Activated CD8-positive, alpha-beta memory T cell treated with anti-CD3 and anti-CD28 coated beads, Interleukin-2, amount 50 U/mL, for 48 hours (primary cell): Measurements from ENCODE around the gene SOX13.

Experiments used
- DNase-seq: peaks from one replicate; pipeline ENCODE4 v3.0.0-alpha.2; 2020

SOX13 gene

DNA sequence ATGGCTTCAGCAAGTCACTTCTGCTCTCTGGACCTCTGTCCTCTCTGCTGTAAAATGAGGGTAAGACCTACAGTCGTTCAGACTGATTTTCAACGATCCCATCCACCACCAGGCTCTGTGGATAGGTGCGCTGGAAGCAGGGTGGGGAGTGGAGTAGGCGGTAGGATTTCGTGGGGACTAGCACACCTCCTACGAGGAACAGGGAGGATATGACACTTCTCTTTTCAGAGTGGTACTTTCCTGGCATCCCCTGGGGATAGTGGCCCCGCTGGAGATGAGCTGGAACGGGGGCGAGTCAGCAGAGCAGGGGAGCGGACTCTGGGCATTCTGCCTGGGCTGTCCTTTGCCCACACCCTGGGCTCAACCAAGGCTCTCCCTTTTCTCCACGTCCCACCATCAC, 61.2 kb downstream of the SOX13 start:
- DNase-seq, result no peak

- DNase-seq, result no peak
These were observed 63.9 kb downstream of the SOX13 start for GRCh38 chr1:204136814-204137213.

GRCh38 chr1:204139088-204139487, 66.2 kb downstream of the SOX13 start:
- DNase-seq, result no peak

- DNase-seq, result no peak
These were observed 67.0 kb downstream of the SOX13 start for GRCh38 chr1:204139952-204140351.

- no peak for DNase-seq
These were observed 68.2 kb downstream of the SOX13 start for GRCh38 chr1:204141131-204141530.

GRCh38 chr1:204142032-204142974, 69.4 kb downstream of the SOX13 start:
- DNase-seq, result no peak

DNA sequence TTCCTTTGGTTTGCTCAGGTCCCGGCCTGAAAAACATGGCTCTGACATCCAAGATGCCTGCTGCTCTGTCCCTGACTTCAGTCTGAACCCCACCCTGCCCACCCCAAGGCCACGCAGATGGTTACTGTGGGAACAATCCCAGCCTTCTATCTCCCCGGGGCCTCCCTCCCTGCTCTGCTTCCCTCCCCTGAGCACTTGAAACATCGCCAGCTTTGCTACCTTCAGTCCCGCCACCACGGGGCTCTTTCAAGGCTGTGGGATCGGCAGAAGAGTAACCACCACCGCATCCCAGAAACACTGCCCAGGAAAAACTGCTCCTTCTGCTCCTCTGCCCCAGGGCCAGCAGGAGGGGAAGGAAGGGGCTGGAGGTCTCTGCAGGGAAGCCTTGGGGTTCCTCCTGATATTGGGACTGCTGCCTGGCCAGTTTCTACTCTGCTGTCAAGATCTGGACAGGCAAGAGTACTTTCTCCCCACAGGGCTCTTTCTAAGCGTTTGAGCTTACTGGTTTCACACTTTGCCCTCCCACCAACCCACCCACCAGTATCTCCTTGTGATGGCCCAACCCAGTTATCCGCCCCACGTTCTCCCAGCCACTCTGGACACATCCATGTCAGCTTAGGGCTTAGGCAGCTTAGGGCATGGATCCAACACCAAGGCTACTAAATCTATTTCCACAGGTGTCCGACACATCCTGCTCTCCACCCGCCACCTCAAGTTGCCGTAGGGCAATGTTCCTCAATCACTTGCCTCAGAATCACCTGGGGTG, 70.5 kb downstream of the SOX13 start:
- no peak for DNase-seq

DNA sequence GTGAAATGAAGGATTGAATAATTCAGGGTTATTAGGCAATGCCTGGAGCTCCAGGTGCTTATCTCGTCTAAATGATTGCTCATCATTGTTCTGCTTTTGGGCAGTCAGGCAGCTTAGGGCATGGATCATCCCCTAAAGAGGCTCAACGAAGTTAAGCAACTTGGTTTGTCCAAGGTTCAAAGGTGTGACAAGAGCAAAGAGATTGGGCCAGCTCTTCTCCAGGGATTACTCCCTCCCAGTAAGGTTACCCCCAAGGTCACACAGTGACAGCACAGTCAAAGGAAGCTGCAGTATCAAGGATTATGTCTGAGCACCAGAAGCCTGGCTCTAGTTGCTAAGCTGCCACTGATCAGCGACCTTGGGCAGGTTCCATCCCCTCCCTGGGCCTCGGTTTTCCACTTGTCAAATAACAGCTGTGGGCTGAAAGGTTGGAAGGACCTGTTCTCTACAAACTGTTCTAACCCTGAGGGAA, 72.2 kb downstream of the SOX13 start:
- DNase-seq, result no peak

DNA sequence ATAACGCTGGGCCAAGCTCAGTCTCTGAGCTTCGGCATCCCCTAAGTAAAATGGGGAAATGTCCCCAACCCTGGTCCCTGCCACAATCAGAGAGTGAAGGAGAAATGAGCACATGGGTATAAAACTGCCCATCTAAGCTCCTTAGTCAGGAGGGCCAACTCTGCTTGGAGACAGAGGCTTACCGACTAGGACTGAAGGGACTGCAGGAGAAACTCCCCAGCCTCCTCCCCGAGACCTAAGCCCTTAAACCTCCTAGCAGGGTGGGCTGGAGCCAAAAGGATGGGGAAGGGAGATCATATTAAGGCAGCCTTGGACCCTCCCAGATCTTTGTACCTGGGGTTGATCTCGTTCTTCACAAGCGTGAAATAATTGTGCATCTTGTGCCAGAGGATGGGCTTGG, 73.4 kb downstream of the SOX13 start:
- DNase-seq, result no peak

DNA sequence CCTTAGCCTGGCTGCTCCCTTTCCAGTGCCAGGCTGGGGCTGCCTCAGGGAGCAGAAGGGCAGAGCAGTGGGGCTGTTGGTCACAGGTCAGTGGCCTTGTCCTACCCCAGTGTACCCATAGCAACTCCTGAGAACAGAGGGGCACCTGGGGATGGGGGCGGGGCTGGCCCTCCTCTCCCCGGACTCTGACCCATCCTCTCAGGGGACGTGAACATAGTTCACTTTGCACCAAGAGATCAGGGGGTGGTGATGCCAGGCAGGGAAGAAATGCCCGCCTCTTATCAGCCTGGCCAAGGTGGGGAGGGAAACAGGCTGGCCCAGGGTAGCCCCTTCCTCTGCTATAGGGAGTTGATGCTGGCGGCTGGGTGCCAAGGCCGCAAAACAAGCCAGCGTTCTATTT, 74.0 kb downstream of the SOX13 start:
- no peak for DNase-seq

DNA sequence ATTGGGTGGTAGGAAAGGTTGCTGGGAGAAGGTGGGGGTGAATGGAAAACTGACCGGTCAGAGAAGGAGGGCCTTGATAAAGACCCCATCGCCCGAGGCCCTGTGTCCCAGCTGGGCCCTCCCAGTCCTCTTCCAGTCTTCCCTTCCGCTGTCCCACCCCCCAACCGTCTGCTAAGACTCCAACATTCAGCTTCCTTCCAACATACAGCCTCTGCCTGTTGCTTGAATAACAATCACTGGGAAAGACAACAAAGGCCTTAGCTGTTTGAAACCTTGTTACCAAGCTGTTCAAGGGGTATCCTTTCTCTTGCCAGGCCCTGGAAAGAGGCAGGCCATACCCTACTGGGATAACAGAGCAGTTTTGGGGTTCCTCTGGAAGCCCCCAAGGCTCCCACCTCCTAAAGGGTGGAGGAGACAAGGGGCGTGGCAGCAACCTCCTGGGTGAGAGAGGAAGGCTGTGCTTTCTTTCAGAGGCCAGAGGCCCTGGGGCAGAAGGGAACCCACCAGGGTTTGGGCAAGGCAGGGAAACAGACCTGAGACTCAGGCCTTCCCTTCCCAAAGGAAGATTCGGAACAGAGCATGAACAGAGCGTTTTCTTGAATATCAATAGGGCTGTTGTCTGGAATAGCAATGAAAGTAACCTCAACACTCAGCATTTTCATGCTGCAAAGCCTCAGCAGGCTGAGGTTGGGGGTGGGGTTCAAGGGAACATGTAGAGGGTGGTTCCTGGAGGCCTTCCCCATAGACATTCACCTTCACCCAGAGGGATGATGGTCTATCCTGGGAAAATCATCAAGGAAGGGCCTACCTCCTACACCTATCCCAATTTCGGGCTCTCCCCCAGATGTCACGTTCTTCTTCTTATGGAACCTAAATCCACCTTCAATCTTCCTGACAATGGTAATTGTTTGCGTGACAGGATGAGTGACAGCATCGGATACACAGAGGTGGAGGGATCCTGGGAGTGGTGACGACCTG, 74.8 kb downstream of the SOX13 start:
- no peak for DNase-seq

DNA sequence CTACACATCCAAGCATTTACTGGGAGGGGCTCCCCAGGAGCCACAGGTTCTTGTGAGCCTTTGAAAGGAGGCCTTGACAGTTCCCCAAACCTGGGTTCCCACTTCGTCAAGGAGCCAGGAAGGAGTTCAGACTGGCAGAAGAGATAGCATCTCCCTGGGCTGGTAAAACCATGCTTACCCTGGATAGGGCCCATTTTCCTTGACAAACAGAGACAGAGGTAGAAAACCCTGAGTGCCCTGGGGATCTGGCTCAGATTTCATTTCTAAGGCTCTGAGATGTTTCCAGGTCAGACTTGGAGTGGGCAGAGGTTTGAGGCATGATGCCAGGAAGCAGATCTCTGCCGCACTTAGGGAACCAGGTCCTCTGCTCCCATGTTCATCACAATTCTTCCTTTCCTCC, 76.2 kb downstream of the SOX13 start:
- no peak for DNase-seq

- DNase-seq, result no peak
These were observed 77.0 kb downstream of the SOX13 start for GRCh38 chr1:204149635-204150565.

DNA sequence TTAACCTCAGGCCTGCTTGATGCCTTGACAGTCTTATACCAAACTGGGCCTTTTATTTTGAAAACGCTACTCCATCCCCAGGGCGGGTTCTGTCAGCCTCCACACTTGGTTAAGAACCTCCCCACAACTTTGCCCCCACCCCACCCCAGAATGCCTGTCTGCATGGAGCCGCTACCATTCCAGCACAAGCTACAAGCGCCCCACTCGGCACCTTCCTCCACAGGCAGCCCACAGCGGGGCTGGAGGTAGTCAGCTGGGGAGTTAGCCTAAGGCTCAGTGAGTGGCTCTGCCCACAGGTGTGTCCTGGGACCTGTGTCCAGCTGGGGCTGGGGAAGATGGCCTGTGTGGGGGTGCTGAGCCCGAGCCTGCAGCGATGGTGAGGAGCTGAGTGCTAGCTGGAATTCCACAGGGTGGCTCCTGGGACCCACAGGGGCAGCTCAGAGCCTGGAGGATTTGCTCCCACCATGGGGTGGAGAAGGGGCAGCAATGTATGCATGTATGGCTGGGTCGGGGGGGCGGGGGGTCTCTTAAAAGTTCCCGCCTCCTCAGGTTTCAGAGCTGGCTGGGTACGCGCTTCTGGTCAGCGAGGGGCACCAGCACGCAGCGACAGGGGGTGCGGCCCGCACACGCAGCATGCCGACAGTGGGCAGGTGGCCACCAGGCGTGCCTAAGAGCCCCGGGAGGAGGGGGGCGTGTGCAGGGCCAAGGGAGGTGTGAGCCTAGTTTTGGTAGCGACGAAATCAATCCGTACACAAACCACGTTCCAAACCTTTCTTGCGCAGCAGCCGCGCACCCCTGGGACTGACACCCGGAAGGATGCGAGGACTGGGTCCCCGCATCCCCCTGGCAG, 78.0 kb downstream of the SOX13 start:
- DNase-seq, result no peak

GRCh38 chr1:204151552-204152309, 78.8 kb downstream of the SOX13 start, which contains the start of gene ETNK2:
TSS of gene ETNK2 (minus strand) at chr1:204152044. CDS start at chr1:204151852, 192 bp downstream.
- DNase-seq, result peak; percentile 75

GRCh38 chr1:204152310-204153044, 79.6 kb downstream of the SOX13 start:
- DNase-seq, result no peak

DNA sequence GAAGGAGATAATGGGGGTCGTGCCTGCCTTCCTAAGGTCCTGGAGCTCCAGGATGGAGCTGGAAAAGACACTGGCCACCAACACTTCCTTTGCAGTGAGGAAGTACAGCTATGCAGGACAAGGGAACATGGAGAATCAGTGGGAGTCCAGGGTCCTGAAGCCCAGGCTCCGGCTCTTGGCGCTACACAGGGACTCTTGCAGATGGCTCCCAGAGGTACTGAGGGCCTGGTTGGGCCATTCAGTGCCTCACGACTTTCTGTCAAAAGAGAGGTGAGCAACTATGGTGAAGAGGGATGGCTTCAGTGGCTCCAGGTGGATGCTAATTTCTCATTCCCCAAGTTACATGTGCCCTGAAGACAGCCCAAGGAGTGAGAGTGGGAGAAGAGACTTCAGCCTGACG, 80.8 kb downstream of the SOX13 start:
- no peak for DNase-seq

DNA sequence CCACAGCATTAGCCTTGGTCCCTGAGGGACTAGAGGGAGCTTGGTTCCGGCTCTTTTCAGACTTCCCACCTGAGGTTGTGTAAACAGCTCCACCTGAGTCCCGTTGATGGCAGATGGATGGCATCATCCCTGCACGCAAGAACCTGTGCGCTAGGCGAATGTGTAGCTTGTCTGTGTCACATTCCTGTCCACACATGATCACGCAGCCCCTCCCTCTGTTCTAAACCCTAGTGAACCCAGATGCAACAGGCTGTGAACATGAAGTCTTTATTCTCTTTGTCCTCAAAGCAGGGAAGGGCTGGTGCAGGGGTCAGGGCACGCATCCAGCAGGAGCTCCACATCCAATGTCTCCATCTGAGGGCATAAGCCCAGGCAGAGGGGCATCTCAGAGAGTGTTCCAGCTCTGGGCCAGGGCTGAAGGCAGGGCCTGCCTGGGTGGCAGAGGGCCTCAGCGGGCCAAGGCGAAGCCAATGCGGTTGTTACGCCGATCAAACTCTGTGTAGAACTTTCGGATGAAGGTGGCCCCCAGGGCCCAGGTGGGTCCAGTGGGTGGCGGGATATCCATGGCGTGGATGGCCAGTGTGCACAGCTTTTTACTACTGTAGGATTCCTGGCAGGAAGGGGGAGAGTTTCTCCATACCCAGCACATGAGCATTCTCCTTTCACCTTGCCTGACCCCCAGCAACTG, 81.8 kb downstream of the SOX13 start:
- DNase-seq, result no peak
